Stomach (tissue), 9 donors: ENCODE measurements around the gene TMEM247. TPM values are rescaled to one million over a fixed set of nuclear protein-coding genes. Genes with fewer than 3 reads are reported as not detected.

Experiments used
- DNase-seq, 2 donors: peaks; one replicate each; pipeline versions ENCODE4 v3.0.0 to v3.0.0-alpha.2; 2013 to 2019
- H3K27ac ChIP-seq, 5 donors: fragments of 200-600 bp in 4 of 5; sonication (generic) in 4 of 5; one replicate each; pipeline ENCODE4 v1.5.1; 2013 to 2019; ENCODE audit warnings: mild to moderate bottlenecking in 1 of 5, moderate library complexity in 1 of 5
- H3K27me3 ChIP-seq, 3 donors: fragments of 200-600 bp; sonication (generic); one replicate each; pipeline ENCODE4 v1.5.1; 2017 to 2019; ENCODE audit warnings: mixed run types in 1 of 3
- H3K36me3 ChIP-seq, 4 donors: fragments of 200-600 bp; sonication (generic); 1 replicate in 3 of 4; 2 replicates in 1 of 4; pipeline ENCODE4 v1.5.1; 2016 to 2019
- H3K4me1 ChIP-seq, 4 donors: fragments of 200-600 bp; sonication (generic); one replicate each; pipeline ENCODE4 v1.5.1; 2016 to 2019
- H3K4me3 ChIP-seq, 4 donors: fragments of 200-600 bp; sonication (generic) in 3 of 4; one replicate each; pipeline ENCODE4 v1.5.1; 2016 to 2019; ENCODE audit warnings: mild to moderate bottlenecking in 1 of 4
- H3K9me3 ChIP-seq, 4 donors: fragments of 200-600 bp; sonication (generic); one replicate each; pipeline ENCODE4 v1.5.1; 2016 to 2019
- EP300 ChIP-seq: sonication (generic); formaldehyde crosslinking; IDR thresholded peaks from one replicate; pipeline ENCODE4 v1.6.1; 2017; ENCODE audit warnings: antibody characterized with exemption
- POLR2A ChIP-seq, 4 donors: fragments of 450-650 bp; IDR thresholded peaks; one replicate each; pipeline ENCODE4 v1.6.1; 2016; ENCODE audit warnings: antibody characterized with exemption in 4 of 4, control low read depth in 2 of 4, mild to moderate bottlenecking in 1 of 4, moderate library complexity in 1 of 4
- POLR2AphosphoS5 ChIP-seq, 3 donors: sonication (generic); formaldehyde crosslinking; IDR thresholded peaks; one replicate each; pipeline ENCODE4 v1.6.1; 2016; ENCODE audit warnings: antibody characterized with exemption in 3 of 3
- WGBS, 5 donors: extraction: QIAGEN DNeasy Blood & Tissue Kit in 3 of 5; methylation state at CpG; one replicate each; pipeline versions ENCODE4 v1.1.5 to v1.1.7; 2013 to 2018; 5-methylcytosine and 5-hydroxymethylcytosine counted together
- intact Hi-C: fragments of 100-400 bp; cut with DNase I; formaldehyde crosslinking; loops from one replicate; pipeline ENCODE4 v1.15.1; 2023; ENCODE audit warnings: low total_unique reads
- polyA plus RNA-seq, 3 donors: library from polyadenylated mRNA; stranded (reverse); fragments of 200-250 nt; gene quantifications; one replicate each; pipeline ENCODE4 v1.2.3, GENCODE V29; 2013
- total RNA-seq, 5 donors: library from RNA; depleted of rRNA; stranded (reverse); fragments of >200 nt; gene quantifications; one replicate each; pipeline versions ENCODE4 v1.1.0 to v1.2.3, GENCODE V29; 2014 to 2016
- TF ChIP-seq, protein P1 (sequence below), 7 experiments: fragments of 450-650 bp in 4 of 7; fragments of 200-600 bp in 3 of 7; sonication (generic) in 3 of 7; IDR thresholded peaks; one replicate each; pipeline ENCODE4 v1.5.1; 2016 to 2019; ENCODE audit warnings: antibody characterized with exemption in 7 of 7, control low read depth in 2 of 7, mild to moderate bottlenecking in 1 of 7
- donor health status: healthy with polysubstance abuse.
- donor health status: Bipolar disorder and iron deficiency.
- donor health status: healthy.

The TMEM247 gene
- total and polyA plus RNA-seq, 8 donors, result not detected

DNA sequence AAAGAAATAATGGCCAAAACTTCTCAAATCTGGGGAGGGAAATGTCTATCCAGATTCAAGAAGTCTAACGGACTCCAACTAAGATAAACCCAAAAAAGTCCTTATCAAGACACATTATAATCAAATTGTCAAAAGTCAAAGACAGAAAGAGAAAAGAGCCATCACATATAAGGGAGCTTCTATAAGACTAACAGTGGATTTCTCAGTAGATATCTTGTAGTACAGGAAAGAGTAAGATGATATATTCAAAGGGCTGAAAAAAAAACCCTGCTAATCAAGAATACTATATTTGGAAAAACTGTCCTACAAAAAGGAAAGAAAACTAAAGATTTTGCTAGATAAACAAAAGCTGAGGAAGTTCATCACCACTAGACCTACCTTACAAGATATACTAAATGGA is 35.4 kb downstream of the TMEM247 start:
- 70 to 93% (median 88%) methylated on average over 1 of the region's 1 CpG for WGBS, 5 donors
- TF ChIP-seq EP300 (no peak), POLR2A (IDR thresholded peaks at IDR 0.05) (no peak), POLR2AphosphoS5 (IDR thresholded peaks at IDR 0.05) (no peak)
- TF ChIP-seq, protein P1, sequence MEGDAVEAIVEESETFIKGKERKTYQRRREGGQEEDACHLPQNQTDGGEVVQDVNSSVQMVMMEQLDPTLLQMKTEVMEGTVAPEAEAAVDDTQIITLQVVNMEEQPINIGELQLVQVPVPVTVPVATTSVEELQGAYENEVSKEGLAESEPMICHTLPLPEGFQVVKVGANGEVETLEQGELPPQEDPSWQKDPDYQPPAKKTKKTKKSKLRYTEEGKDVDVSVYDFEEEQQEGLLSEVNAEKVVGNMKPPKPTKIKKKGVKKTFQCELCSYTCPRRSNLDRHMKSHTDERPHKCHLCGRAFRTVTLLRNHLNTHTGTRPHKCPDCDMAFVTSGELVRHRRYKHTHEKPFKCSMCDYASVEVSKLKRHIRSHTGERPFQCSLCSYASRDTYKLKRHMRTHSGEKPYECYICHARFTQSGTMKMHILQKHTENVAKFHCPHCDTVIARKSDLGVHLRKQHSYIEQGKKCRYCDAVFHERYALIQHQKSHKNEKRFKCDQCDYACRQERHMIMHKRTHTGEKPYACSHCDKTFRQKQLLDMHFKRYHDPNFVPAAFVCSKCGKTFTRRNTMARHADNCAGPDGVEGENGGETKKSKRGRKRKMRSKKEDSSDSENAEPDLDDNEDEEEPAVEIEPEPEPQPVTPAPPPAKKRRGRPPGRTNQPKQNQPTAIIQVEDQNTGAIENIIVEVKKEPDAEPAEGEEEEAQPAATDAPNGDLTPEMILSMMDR (IDR thresholded peaks at IDR 0.05), result no peak
- no peak for DNase-seq
- no peaks in the 10 kb centered on the region for H3K4me1 ChIP-seq
- H3K36me3 ChIP-seq, result no peaks in the 10 kb centered on the region
- H3K27me3 ChIP-seq, result no peaks in the 10 kb centered on the region
- no peak overlapping the region for H3K27ac ChIP-seq
- intact Hi-C loops, result no loop called here
- no peak overlapping the region for H3K4me3 ChIP-seq
- peaks cover 0 to 28% (median 6%) of the 10 kb centered on the region in 4 donors for H3K9me3 ChIP-seq

DNA sequence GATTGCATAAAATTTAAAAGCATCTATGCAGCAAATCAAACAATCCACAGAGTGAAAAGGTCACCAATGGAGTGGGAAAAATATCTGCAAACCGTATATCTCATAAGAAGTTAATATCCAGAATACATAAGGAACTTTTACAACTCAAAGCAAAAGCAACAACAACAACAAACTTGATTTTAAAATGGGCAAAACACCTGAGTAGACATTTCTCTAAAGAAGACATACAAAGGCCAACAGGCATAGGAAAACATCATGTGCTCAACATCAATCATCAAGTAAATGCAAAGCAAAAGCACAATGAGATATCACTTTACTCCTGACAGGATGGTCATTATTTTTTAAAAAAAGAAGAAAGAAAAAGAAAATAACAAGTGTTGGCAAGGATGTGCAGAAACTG is 38.1 kb downstream of the TMEM247 start:
- 69 to 82% (median 79%) methylated on average over 1 of the region's 1 CpG for WGBS, 5 donors
- TF ChIP-seq EP300 (no peak), POLR2A (IDR thresholded peaks at IDR 0.05) (no peak), POLR2AphosphoS5 (IDR thresholded peaks at IDR 0.05) (no peak)
- TF ChIP-seq, protein P1 (IDR thresholded peaks at IDR 0.05), result no peak
- Histone ChIP-seq H3K27me3 (no peaks in the 10 kb centered on the region), H3K4me3 (no peak overlapping the region), H3K9me3 (peaks cover 0 to 28% (median 6%) of the 10 kb centered on the region in 4 donors), H3K27ac (no peak overlapping the region), H3K4me1 (peaks cover 0 to 8% (median 6%) of the 10 kb centered on the region in 4 donors), H3K36me3 (no peaks in the 10 kb centered on the region)
- no peak for DNase-seq
- intact Hi-C loops, result no loop called here

DNA sequence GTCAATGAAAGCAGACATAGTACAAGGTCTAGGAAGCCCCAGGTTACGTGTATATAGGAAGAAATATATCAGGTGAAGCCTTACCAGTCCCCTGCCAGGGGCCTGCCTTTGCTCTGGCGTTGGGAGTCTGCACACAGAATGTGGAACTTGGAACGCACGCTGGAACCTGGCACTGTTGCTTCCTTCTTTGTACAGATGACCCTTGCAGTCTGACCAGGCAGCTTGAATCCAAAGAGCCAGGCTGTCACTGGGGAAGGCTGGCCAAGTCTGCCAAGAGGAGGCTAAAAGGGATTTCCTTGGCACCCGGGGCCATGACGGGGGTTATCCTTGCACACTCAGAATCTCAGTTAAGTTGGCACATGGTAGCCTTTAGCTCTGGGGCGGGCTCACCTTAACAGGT is 39.5 kb downstream of the TMEM247 start:
- no peaks in the 10 kb centered on the region for H3K27me3 ChIP-seq
- TF ChIP-seq, protein P1 (IDR thresholded peaks at IDR 0.05), result no peak
- no peak for TF ChIP-seq POLR2A (IDR thresholded peaks at IDR 0.05)
- no peak for TF ChIP-seq EP300
- TF ChIP-seq POLR2AphosphoS5 (IDR thresholded peaks at IDR 0.05), result no peak
- intact Hi-C loops, result no loop called here
- peaks cover 0 to 8% (median 6%) of the 10 kb centered on the region in 4 donors for H3K4me1 ChIP-seq
- WGBS, 5 donors, result 71 to 84% (median 78%) methylated on average over 7 of the region's 7 CpGs
- H3K36me3 ChIP-seq, result no peaks in the 10 kb centered on the region
- H3K9me3 ChIP-seq, result peaks cover 0 to 28% (median 6%) of the 10 kb centered on the region in 4 donors
- no peak overlapping the region for H3K27ac ChIP-seq
- H3K4me3 ChIP-seq, result no peak overlapping the region
- no peak for DNase-seq

DNA sequence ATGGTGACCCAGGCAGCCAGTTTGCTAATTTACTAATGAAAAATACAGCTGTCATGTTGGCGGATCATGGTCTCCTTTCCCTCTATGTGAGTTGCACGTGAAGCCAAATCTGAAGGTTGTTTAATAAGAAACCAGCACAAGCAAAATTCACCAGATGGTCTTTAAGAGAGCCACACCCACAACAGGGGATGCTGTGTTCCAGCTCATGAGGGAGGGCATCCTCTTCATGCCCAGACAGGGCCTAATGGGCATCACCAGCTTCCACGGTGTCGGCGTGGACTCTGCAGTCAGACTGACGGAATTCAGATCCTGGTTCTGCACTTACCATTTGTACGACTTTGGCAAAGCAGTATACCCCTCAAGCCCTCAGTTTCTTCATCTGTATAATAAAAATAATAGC is 39.9 kb downstream of the TMEM247 start:
- 79 to 93% (median 81%) methylated on average over 7 of the region's 7 CpGs for WGBS, 5 donors
- Histone ChIP-seq H3K27ac (peak overlapping the region in 1 of 5 donors; percentile 36), H3K4me1 (peaks cover 0 to 8% (median 6%) of the 10 kb centered on the region in 4 donors), H3K36me3 (no peaks in the 10 kb centered on the region), H3K27me3 (no peaks in the 10 kb centered on the region), H3K9me3 (peaks cover 0 to 24% (median 6%) of the 10 kb centered on the region in 4 donors), H3K4me3 (no peak overlapping the region)
- intact Hi-C loops, result no loop called here
- no peak for DNase-seq
- no peak for TF ChIP-seq POLR2A (IDR thresholded peaks at IDR 0.05)
- TF ChIP-seq POLR2AphosphoS5 (IDR thresholded peaks at IDR 0.05), result no peak
- TF ChIP-seq, protein P1 (IDR thresholded peaks at IDR 0.05), result no peak
- TF ChIP-seq EP300, result no peak
